ENCODE results near the gene TESMIN. TPM values are rescaled to one million over a fixed set of nuclear protein-coding genes. Genes with fewer than 3 reads are reported as not detected.

TESMIN gene
- total RNA-seq, 4 donors from 2014 or later = 1.2 to 57.4 (median 1.6) TPM; not detected in 1

GRCh38 chr11:68667511-68668500, 83.5 kb downstream of the TESMIN start:
- Histone ChIP-seq H3K27ac (no peak overlapping the region), H3K9me3 (no peaks in the 10 kb centered on the region), H3K4me3 (no peak overlapping the region), H3K36me3 (no peaks in the 10 kb centered on the region), H3K27me3 (no peaks in the 10 kb centered on the region), H3K4me1 (no peaks in the 10 kb centered on the region)
- intact Hi-C loops (cut with DNase I; ENCODE audit: low total_unique reads) = no loop called here
- DNase-seq = no peak
- TF ChIP-seq POLR2A (IDR thresholded peaks at IDR 0.05) = no peak
- TF ChIP-seq CTCF (IDR thresholded peaks at IDR 0.05) = no peak

- H3K9me3 ChIP-seq = no peaks in the 10 kb centered on the region
- no peaks in the 10 kb centered on the region for H3K27me3 ChIP-seq
- DNase-seq = peak in 1 of 2 donors; percentile 47
- TF ChIP-seq CTCF (IDR thresholded peaks at IDR 0.05) (no peak), POLR2A (IDR thresholded peaks at IDR 0.05) (no peak)
- H3K27ac ChIP-seq = no peak overlapping the region
- intact Hi-C loops (cut with DNase I; ENCODE audit: low total_unique reads) = no loop called here
- no peak overlapping the region for H3K4me3 ChIP-seq
- H3K4me1 ChIP-seq = no peaks in the 10 kb centered on the region
- no peaks in the 10 kb centered on the region for H3K36me3 ChIP-seq
These were observed 84.5 kb downstream of the TESMIN start for GRCh38 chr11:68666849-68667248.

- no peak overlapping the region for H3K4me3 ChIP-seq
- no peaks in the 10 kb centered on the region for H3K4me1 ChIP-seq
- no peak for DNase-seq
- no peaks in the 10 kb centered on the region for H3K9me3 ChIP-seq
- intact Hi-C loops (cut with DNase I; ENCODE audit: low total_unique reads) = no loop called here
- H3K36me3 ChIP-seq = no peaks in the 10 kb centered on the region
- no peaks in the 10 kb centered on the region for H3K27me3 ChIP-seq
- no peak overlapping the region for H3K27ac ChIP-seq
- TF ChIP-seq CTCF (IDR thresholded peaks at IDR 0.05) (no peak), POLR2A (IDR thresholded peaks at IDR 0.05) (no peak)
These were observed 85.9 kb downstream of the TESMIN start for GRCh38 chr11:68665436-68665835.

DNA sequence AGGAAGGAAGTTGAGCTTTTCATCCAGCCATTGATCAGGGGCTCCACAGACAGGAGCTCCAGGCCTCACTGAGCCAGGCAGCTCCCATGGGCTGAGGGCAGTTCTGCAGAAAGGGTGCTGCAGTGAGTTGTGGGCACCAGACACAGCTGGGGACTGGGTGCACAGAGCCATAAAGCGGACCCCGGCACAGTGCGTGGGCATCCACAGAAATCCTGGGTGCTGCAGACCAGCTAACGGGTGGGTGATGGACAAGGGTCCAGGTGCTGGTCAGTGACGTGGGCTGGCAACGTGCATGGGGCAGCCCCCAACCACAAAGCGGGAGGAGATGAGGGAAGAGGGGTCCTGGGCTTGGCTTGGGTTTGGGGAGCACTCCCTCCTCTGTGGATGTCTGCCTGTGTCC, 86.4 kb downstream of the TESMIN start:
- Histone ChIP-seq H3K4me3 (no peak overlapping the region), H3K27ac (no peak overlapping the region), H3K27me3 (no peaks in the 10 kb centered on the region), H3K36me3 (no peaks in the 10 kb centered on the region), H3K9me3 (no peaks in the 10 kb centered on the region), H3K4me1 (no peaks in the 10 kb centered on the region)
- DNase-seq = no peak
- no peak for TF ChIP-seq CTCF (IDR thresholded peaks at IDR 0.05)
- TF ChIP-seq POLR2A (IDR thresholded peaks at IDR 0.05) = no peak
- intact Hi-C loops (cut with DNase I; ENCODE audit: low total_unique reads) = no loop called here

DNA sequence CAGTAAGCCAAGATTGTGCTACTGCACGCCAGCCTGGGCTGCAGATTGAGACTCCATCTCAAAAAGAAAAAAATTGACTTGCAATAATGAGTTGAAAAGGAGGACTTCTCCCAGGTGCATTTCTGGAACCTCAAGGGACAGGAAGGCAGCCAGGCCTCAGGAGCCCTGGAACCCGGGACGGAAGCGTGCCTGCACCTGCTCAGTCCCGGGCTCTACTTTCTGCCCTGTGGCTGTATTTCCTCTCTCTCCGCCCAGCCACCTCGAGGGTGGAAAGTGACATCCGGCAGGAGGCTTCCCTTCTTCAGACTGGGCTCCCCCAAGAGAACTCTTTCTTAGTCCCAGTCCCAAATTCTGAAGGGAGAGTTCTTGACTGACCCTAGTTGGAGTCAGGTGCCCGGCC, 87.2 kb downstream of the TESMIN start:
- Histone ChIP-seq H3K27me3 (no peaks in the 10 kb centered on the region), H3K27ac (no peak overlapping the region)
- intact Hi-C loops (cut with DNase I; ENCODE audit: low total_unique reads) = no loop called here

More for the DNA sequence above, 87.2 kb downstream of the TESMIN start:
- no peaks in the 10 kb centered on the region for H3K9me3 ChIP-seq
- H3K4me1 ChIP-seq = no peaks in the 10 kb centered on the region
- H3K36me3 ChIP-seq = no peaks in the 10 kb centered on the region
- no peak overlapping the region for H3K4me3 ChIP-seq
- DNase-seq = no peak
- TF ChIP-seq POLR2A (IDR thresholded peaks at IDR 0.05) = no peak
- TF ChIP-seq CTCF (IDR thresholded peaks at IDR 0.05) = no peak
